ENCODE data around the gene LMTK2.
A peak's percentile ranks its signal among the peaks of the same experiment; 100 is the strongest.
"Not testable (repeated sequence)": the region's sequence is repeated elsewhere in the genome, so short reads cannot be mapped to it uniquely, and the experiment has no call there.

The LMTK2 gene

DNA sequence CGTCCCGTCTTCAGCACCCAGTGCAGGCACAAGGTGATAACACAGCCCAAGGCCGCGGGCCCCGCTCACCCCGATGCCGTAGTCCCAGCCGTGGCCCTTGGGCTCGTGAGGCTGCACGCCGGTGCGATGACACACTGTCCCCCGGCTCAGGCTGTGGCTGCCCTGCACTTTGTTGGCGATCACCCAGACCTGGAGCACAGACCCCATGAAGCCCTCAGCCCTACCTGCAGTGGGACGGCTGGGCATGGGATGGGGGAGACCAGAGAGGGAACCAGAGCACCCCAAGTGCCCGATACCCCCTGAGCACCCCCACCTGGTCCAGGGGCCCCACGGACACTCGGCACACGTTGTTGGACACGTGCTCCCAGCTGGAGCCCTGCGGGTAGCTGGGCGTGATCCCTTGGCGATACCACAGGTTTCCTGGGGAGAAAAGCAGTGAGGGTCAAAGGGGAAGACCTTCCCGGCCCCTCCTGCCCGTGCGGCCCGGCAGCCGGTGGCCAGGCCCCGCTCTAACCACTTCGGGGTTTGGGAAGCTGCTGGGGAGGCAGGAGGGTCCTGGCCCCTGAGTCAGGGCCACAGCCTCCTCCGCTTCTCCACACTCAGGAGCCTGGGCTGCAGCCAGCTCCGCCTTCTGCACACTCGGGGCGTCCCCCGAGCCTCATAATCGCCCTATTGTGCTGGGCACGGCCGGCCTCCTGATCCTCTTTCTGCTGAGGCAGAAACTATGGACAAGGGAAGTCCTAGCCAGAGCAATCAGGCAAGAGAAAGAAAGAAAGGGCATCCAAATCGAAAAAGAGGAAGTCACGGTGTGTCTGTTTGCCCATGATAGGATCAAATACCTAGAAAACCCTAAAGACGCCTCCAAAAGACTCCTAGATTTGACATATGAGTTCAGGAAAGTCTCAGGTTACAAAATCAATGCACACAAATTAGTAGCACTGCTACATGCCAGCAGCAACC is 111.2 kb downstream of the LMTK2 start:
- peak; percentile 37 to 61 for DNase-seq

GRCh38 chr7:98219382-98219781 is 112.7 kb downstream of the LMTK2 start:
- not testable (repeated sequence) for DNase-seq

GRCh38 chr7:98221611-98222532 is 115.2 kb downstream of the LMTK2 start:
- no peak for DNase-seq

GRCh38 chr7:98222533-98223195 is 116.0 kb downstream of the LMTK2 start:
- DNase-seq, result no peak

DNA sequence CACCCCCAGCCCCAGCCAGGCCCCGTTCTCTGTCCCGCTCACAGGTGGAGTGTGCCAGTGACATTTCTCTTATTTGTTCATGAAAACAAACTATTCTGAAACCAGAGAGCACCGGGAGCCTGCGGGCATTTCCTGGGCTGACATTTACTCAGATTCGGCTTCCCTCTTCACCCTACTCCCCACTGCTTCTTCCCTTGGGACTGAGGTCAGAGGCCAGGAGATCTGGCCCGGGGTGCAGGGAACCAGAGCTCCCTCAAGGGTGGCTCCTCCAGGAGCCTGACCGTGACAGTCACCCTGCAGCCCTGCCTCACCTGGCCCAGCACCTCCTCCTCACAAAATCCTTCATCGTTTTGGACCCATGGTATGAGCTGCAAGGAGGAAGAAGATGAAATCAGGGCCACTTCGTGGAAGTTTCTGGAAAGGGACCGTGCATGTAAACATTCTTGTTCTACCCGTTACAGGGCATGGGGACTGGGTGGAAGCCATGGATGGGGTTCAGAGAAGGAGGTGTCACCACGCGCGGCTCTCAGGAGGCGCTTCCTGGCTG is 116.8 kb downstream of the LMTK2 start:
- DNase-seq, result no peak

DNA sequence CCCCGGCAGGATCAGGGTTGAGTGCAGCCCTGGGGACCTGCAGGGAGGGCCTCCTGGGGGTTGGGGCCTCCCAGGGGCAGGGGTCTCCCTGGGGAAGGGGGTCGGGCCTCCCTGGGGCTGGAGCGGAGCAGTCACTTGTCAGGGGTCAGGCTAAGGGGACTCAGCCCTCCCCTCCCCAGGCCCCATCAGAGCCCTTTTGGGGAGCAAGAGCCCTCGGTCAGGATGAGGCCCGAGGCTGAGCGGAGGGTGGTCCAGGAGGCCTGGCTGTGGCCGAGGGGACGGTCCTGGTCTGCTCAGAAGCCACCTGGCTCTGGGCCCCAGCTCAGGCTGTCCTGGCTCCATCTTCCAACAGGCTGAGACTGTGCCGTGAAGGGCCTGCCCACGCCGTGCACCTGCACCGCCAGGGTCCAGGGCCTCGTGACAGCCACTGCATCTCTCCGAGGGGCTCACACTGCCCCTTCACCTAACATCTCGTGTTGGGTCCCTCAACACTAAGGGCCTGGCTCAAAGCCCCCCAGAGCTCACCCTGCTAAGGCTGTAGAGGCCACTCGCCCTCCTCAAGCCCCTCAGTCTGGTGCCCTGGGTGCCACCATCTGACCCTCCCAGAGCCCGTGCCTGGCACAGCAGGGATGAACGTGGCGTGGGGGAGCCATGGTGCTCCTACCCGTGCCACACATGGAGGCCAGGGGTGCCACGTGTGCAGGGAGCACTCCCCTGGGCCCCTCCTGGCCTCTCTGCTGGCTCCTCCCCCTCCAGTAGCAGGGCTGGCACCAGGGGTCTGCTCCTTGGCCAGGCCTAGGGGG is 117.4 kb downstream of the LMTK2 start:
- no peak for DNase-seq

- DNase-seq, result no peak
Observed at GRCh38 chr7:98224701-98225181, 118.1 kb downstream of the LMTK2 start.

DNA sequence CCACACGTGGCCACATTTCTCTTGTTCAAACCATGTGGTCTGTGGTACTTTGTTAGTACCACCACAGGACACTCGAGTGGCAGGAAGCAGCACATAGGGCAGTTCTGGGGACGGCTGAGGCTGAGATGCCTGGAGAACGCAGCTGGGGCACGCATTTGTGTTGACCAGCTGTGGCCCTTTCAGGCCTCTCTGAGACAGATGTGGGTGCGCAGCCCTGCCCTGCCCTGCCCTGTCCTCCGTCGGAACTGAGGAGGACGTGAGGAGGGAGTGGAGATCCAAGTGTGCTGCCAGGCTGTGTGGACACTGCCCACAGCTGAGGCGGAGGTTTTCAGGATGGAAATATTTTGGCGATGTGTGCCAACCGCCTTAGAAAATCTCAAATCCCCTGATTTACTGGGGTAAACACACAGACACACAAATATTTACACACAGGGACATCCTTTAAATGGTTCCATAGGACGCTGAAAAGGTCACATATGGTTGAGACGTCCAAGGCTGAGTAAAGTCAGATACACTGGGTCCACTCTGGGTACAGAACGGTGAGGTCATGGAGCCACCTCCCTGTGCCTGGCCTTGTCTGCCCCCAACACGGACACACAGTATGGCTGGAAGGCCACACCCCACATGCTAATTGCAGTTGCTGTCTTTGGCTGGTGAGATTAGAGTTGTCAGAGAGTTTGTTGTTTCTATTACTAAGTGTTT is 119.4 kb downstream of the LMTK2 start:
- no peak for DNase-seq

DNA sequence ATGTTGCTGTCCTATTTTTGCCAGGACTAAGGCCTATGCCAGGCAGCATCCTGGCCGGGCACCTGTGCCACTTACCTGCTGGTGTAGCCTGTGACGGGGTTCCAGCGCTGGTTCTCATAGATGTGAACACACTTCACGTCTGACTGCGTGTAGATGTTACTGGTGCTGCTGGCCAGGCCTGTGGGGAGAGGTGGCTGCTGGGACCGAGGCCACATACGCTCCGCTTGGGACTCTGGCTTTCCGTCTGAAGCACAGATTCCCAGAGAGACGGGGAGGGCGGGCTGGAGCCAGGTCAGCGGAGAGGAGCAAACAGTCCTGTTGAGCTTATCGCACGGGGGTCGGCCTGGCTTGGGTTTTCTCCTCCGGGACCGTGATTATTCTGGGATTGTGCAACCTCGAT is 121.3 kb downstream of the LMTK2 start:
- DNase-seq, result no peak

GRCh38 chr7:98228801-98229200 is 122.1 kb downstream of the LMTK2 start:
- no peak for DNase-seq

DNA sequence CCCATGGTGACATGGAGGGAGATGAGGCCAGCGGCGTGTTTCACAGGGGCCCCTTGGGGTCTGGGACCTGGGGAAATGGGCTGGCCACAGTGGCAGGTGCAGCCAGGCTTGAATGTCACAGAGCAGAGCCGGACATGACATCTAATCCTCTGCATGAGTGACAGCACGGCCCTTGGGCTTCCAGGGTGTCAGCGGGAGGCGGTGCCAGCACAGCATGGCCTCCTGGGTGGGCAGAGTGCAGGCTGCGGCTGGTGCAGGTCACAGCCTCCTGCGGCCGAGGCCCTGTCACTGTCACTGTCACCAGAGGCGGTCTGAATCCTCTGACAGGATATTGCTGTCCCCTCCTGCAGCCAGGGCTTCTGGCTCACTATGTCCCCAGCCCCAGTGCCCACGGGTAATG is 122.8 kb downstream of the LMTK2 start:
- no peak for DNase-seq

- DNase-seq, result no peak
Observed at GRCh38 chr7:98229991-98230745, 123.5 kb downstream of the LMTK2 start.

DNA sequence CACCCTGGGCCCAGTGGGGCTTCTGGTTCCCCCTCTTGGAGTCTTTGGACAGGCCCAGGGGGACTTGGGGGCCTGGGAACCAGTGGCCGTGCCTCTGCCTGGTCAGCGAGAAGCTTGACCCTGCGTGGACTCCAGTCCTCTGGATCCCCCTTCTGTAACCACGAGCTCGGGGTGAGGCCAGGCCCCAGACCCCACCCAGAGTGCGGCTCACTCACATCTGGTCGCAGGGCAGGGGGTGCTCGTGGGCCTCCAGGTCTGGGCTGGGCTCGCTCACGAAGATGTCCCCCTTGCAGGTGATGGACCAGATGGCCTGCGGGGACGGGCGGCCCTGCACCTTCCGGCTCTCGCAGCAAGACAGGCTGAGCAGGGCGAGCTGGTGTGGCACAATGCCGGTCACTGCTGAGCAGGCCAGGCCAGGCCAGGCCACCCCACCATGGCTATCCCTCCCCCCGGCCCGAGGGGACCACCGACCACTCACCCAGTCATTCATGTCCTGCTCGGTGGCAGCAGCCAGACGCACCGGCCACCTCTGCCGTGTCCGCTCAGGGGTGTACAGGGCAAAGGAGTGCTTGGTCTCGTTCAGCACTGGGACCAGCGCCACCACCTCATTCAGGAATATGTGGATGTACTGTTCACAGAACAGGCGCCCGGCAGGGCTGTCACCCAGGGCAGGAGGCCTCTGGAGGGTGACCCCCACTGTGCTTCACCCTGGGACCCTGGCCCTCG is 124.2 kb downstream of the LMTK2 start:
- DNase-seq, result no peak

DNA sequence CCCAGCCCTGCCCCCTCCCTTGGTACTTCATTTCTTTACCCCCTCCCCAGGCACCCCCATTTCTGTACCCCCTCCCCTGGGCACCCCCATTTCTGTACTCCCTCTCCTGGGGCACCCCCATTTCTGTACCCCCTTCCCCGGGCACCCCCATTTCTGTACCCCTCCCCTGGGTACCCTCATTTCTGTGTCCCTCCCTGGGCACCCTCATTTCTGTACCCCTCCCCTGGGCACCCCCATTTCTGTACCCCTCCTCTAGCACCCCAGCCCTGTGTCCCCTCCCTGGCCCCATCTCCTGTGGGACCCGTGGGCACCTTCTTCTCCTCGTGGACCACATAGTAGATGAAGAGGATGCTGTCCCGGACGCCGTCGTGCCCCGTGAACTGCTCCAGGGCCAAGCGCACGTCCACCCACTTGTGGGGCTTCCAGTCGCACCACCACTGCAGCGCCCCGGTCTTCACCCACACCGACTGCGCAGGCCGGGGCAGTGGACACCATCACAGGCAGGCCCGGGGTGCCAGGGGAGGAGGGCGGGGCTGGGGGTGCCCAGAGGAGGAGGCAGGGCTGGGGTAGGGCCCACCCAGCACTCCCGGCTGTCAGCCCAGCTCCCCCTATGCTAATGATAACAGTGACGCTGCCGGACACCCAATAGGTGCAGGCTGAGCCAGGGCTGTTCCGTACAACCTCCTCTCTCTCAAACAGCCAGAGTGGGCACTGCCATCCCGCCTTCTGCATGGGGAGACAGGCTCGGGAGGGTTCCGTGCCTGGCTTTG is 125.0 kb downstream of the LMTK2 start:
- DNase-seq, result no peak

- DNase-seq, result peak; percentile 13 to 23
Observed at GRCh38 chr7:98232263-98232585, 125.6 kb downstream of the LMTK2 start.

DNA sequence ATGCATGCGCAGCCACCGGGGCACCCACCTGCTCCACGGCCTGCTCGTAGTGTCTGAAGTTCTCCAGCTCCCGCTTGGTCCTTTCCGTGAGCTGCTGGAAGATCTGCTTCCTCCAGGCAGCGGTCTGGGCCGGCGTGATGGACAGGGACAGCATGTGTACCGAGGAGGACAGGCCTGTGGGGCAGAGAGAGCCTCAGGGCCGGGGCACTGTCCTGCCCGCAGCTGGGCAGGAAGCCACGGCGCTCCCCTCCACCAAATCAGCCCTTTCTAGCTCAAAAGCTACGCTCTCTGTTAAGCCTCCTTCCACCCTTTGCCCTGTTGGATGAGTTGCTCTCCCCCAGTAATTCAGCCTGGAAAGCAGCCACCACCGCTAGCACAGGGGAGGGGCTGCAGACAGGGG is 126.1 kb downstream of the LMTK2 start:
- DNase-seq, result no peak

DNA sequence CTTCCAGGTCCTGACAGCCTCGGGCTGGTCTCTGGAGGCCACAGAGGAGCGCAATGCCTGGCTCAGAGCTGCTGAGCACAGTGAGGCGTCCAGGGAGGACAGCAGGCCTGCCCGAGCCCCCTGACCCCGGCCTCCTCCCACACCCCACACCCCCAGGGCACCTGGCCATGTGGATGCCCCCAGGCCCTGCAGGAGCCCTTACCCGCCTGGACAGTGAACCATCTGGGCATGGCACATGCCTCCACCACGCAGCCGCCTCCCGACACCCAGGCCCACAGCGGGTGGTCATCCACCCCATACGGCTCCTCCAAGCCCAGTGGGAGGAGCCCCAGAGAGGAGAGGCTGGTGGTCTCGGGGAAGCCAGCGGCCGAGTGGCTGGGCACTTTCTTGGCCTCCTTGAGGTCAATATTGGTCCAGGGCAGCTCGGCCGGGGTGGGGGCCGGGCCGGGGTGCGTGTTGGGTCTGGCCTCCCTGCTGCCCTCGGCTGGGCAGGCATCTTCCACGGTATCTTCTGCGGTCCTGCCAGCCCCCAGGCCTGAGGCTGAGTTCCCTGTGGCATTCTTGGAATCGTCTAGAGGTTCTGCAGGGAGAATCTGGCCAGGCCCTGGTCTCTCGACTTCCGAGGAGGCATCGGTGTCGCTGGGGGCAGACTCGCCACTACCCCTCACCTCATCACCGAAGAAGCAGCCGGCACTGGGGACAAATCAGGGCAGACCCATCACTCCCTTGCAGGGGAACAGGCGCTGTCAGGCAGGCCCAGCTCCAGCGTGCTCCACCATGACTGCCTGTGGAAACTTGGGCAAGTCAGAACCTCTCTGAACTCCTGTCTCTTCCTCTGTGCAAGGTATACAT is 126.8 kb downstream of the LMTK2 start:
- no peak for DNase-seq
